HG03354 (cell line): ENCODE data around the gene GCNA.
"Not testable (repeated sequence)": the region's sequence is repeated elsewhere in the genome, so short reads cannot be mapped to it uniquely, and the experiment has no call there.

Experiments
- ATAC-seq: cut with Tn5 transposase; IDR thresholded peaks from one replicate; pipeline ENCODE4 v1.9.1; 2021; ENCODE audit warnings: mild to moderate bottlenecking; ENCODE audit not compliant: unreplicated experiment, poor library complexity, severe bottlenecking

Gene GCNA

GRCh38 chrX:71558920-71559319 is 19.3 kb upstream of the GCNA start:
- no peak for ATAC-seq

- ATAC-seq: not testable (repeated sequence)
Observed at GRCh38 chrX:71559773-71560172, 18.5 kb upstream of the GCNA start.

- ATAC-seq: no peak
Observed at GRCh38 chrX:71563921-71564320, 14.3 kb upstream of the GCNA start.

- no peak for ATAC-seq
Observed at GRCh38 chrX:71565474-71566041, 12.7 kb upstream of the GCNA start.

GRCh38 chrX:71571390-71571789 is 6.8 kb upstream of the GCNA start:
- ATAC-seq: not testable (repeated sequence)

GRCh38 chrX:71573590-71573989 is 4.6 kb upstream of the GCNA start:
- ATAC-seq: no peak

GRCh38 chrX:71577682-71578081 is 555 bp upstream of the GCNA start:
- ATAC-seq: no peak

- ATAC-seq: no peak
Observed at GRCh38 chrX:71579136-71579989, 1.1 kb downstream of the GCNA start.

- no peak for ATAC-seq
Observed at GRCh38 chrX:71579990-71580380, 1.7 kb downstream of the GCNA start.

GRCh38 chrX:71581210-71581609 is 3.0 kb downstream of the GCNA start:
- ATAC-seq: no peak

GRCh38 chrX:71586929-71587328 is 8.7 kb downstream of the GCNA start:
- no peak for ATAC-seq

GRCh38 chrX:71593210-71593609 is 15.0 kb downstream of the GCNA start:
- not testable (repeated sequence) for ATAC-seq

- ATAC-seq: no peak
Observed at GRCh38 chrX:71599965-71600364, 21.7 kb downstream of the GCNA start.

- ATAC-seq: no peak
Observed at GRCh38 chrX:71603618-71604017, 25.4 kb downstream of the GCNA start.

GRCh38 chrX:71604141-71604540 is 25.9 kb downstream of the GCNA start:
- no peak for ATAC-seq

GRCh38 chrX:71604796-71605568 is 26.7 kb downstream of the GCNA start:
- no peak for ATAC-seq

- ATAC-seq: no peak
Observed at GRCh38 chrX:71606536-71607216, 28.4 kb downstream of the GCNA start.

- no peak for ATAC-seq
Observed at GRCh38 chrX:71607488-71607887, 29.3 kb downstream of the GCNA start.

GRCh38 chrX:71609095-71609750 is 31.0 kb downstream of the GCNA start:
- ATAC-seq: no peak

GRCh38 chrX:71611736-71612135 is 33.5 kb downstream of the GCNA start:
- not testable (repeated sequence) for ATAC-seq
